GM19463 (cell line): ENCODE data around the gene CPED1.

Source experiments
- ATAC-seq: cut with Tn5 transposase; IDR thresholded peaks from one replicate; pipeline ENCODE4 v1.9.1; 2021; ENCODE audit warnings: mild to moderate bottlenecking, moderate library complexity; ENCODE audit not compliant: unreplicated experiment

The CPED1 gene

DNA sequence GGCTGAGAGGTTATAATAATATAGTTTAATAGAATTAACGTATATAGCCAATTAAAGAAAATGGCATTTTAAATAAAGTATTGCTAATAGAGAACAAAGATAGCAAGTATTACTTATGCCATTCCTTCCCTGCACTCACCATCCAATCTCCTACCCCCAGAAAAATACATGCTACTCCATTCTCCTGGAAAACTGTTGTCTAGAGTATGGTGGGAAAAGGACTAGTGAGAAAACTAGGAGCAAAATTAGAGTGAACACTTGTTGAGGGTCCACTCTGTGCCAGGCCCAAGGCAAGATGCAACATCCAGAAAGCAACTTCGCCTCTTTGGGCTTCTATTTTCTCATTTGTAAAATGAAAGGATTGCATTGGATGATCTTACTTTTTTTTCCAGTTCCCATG lies 149.1 kb downstream of the CPED1 start:
- ATAC-seq: no peak

DNA sequence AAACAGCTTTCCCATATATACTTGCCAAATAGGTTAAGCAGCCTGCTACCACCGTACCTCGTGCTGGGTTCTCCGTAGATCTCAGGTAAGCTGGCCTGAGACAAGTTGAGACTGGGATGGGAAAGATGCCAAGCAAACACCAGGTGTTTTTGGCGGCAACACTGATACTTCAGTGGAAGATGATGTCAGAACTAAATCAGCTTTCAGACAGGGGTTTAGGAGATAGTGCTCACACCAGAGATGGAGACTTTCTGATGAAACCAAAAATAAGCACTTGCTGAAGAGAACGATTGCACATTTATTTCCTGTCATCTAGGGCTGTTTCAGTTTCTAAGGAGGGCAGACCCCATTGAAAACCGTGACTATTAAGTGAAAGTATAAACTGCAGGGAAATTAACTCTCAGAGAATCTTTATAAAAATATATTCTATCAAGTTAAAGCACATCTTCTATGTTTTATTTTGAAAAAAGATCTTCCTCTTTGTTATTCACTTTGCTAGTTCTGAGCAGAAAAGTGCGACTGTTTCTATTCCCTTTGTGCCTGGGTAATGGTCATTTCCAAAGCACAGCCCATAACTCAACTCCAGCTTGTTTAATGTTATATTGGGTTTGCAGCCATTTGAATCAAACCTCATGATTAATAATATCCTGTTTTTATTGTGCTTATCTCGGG lies 149.9 kb downstream of the CPED1 start:
- ATAC-seq: peak; percentile 100

DNA sequence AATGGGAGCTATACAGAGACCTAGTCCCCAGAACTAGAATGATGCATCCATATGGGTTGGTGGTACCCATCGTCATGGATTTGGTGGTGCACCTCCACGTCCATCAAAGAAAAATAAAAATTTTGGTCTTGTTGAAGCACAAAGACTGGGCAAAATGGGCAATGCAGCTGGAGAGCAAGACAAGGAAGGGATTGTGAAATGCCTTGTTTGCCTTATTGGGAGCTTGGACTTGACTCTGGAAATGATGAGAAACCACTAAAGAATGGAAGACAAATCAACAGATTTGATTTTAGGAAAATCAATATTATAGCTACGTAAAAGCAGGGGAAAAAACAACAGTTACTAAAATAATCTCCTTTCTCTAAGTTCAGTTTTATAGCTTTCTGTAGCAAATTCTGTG lies 150.9 kb downstream of the CPED1 start:
- ATAC-seq: no peak

DNA sequence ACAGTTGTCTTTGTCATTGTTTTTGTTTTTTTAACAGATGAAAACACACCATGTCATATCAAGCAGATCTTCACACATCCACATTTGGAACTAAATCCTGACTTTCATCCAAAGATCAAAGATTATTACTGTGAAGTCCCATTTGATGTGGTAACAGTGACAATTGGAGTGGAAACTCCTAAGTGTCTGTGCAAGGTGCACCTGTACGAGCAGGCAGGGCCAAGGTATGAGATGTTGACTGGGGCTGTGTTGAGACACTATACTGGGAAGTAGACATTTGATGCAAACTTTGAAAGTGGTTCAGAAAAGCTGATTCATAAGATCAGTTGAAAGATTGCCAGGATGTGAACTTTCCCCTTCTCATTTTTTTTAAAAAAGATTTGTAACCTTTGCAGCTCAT lies 152.3 kb downstream of the CPED1 start:
- no peak for ATAC-seq

DNA sequence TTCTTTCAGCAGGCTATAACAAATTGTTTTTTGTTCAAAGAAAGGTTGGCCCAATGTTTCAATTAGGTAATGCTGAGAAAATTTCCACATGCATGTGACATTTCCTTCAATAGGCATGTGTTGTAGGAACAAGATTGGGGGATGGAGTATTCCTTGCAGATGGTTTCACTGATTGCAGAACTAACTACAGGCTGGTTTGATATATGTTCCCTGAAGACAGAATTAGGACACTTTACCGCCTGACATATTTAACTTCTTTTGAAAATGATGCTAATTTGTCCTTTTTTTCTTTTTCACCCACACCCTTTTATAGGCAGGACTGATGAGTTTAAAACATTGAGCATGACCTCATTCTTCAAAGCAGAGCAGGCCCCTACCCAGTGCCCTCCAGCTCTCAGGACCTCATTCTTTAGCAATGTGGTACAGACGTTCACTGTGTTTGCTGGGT lies 163.3 kb downstream of the CPED1 start:
- ATAC-seq: no peak

DNA sequence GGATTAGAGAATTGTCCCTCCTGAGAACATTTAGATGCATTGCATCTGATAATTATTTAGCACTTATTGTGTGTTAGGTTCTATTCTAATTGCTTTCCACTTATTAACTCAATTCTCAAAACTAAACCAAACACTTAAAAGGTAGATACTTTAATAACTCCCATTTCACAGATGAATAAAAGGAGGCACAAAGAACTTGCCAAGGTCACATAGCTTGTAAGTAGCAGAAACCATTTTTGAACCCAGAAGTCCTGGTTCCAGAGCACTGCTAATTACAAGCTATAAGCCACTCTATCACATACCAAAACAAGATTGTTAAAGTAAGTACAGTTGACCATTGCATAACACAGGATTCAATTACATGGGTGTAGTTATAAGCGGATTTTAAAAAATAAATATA lies 164.9 kb downstream of the CPED1 start:
- ATAC-seq: no peak

DNA sequence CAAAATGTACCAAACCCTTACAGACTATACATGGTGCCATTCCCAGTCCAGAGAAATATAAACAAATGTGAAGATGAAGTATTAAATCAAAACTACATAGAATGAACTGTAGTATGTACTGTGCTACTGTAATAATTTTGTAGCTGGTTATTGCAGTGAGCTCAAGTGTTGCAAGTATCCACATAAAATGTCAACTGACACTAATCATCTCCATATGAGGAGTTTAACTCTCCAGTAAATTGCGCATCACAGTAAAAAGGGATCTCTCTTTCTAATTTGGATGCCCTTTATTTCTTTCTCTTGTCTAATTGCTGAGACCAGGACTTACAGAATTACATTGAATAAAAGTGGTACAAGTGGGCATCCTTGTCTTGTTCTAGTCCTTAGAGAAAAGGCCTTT lies 165.5 kb downstream of the CPED1 start:
- ATAC-seq: no peak

DNA sequence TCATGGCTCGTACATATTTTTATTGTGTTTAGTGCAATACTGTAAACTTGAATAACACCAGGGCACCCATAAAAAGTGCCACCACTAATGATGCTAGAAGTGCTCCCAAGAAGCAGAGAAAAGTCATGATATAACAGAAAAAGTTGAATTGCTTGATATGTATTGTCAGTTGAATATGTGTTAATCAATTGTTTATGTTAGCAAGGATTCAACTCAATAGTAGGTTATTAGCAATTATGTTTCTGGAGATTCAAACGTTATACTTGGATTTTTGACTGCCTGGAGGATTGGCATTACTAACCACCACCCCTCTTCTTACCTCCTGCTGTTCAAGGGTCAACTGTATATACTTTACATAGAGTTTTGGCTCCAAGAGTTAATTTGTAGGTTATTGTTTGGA lies 168.3 kb downstream of the CPED1 start:
- no peak for ATAC-seq

DNA sequence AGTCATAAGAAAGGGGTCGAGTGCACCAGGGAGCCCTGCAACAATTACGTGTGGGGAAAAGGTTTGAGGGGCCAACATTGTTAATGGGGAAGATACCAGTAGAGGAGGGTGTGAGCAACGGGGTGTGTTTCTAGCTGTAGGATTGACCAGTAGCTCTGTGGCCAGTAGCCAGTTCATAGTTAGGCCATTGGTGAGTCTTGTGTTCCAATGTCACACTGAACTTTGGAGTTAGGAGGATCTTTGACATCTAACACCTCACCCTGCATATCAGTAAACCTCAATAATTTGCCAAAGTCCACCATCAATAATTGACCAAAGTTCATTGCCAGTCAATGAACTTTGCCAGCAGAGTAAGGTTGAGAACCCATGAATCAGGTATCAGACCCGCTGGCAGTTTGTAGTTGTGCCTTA lies 168.8 kb downstream of the CPED1 start:
- ATAC-seq: no peak

DNA sequence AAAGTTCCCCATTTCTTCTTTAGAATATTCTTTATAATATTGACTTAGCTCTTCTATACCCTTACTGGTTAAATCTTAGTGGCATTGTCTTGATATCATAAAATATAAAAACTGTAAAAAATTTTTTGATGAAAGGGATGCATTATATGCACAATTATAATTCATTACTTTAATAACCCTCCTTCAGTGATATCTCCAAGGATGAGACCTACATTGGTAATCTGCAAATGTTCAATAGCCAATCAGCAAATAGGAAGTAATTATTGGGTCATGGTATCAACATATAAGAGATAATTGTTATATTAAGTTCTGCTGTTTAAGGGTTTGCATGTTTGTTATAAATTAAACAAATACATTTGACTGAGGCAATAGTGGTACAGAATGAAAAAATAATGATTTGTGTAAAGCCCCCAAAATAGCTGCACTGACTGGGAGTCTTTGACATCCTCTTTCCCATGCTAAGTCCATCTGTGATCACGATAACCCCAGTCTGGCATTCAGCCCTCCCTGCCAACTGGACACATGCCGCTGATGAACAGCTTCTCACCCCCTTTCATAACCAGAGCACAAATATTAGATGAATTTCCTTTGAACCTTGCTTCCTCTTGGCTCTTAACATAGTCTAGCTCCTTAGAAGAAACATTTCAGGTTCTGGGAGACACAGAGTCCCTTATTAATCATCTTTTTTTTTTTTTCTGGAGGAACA lies 169.5 kb downstream of the CPED1 start:
- no peak for ATAC-seq

DNA sequence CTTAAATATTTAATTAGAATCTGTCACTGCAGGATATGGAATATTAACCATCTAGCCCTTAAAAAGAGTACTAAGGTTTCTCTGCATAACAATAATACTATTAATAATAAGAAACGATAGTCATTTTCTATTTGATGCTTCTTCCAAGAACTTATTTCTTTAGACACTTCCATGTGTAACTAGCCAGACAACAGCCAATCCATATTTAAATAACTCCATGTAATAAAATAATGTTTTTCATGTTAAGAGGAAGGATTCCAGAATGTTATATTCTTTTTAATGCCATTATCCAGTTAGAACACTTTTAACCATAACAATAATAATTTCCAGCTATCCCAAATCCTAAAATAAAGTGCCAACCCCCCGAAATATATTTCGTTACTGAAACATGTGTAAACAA lies 170.2 kb downstream of the CPED1 start:
- ATAC-seq: no peak

DNA sequence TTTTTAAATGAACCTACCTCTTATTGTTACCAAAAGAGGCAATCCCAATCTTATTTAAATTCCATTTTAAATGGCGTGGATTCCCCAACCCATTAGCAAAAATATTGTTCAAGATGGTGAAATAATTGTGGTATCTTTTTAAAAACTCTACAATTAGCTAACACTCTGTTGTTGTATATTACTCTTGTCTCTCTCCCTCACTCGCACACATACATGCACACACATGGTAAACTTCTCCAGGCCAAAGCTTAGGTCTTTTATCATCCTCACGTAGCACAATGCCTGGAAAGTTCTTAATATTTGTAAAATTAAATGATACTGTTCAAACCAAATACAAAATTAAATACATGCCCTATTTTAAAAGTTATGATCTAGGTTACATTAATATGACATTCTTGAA lies 171.0 kb downstream of the CPED1 start:
- no peak for ATAC-seq

DNA sequence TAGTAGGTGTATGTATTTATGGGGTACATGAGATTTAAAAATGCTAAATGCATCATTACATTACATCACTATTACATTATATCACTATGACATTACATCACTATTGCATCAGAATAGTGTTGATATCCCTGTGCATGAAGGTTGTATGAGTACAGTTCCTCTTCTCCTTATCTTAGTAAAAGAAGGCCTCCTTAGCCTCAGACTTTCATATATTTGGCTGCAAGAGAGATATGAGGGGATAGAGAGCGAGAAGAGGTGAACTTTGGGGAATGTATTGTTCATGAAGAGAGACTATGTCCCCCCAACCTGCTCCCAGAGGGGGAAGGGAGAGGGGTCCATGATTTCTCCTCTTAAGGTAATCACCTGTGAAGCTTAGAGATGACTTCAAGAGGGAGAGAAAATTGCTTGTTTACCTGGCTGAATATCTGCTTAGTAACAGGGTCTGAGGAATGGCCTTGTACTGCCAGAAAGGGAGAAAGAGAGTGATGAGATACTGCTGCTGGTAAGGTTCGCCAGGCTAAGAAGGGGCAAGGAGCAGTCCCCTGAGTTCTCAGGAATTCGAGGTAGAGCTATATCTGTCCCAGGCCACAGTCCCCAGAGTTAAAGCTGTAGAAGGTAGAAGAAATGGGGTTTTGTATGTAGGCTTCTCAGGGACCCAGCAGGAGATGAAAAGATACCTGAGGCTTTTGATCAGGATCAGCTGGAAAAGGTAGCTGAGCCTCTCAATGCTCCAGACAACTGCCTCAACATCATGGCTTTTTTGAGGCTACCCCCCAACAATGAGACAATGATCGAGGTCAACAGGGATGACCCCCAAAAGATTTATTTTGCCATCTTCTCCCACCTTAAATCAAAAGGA lies 171.9 kb downstream of the CPED1 start:
- no peak for ATAC-seq

DNA sequence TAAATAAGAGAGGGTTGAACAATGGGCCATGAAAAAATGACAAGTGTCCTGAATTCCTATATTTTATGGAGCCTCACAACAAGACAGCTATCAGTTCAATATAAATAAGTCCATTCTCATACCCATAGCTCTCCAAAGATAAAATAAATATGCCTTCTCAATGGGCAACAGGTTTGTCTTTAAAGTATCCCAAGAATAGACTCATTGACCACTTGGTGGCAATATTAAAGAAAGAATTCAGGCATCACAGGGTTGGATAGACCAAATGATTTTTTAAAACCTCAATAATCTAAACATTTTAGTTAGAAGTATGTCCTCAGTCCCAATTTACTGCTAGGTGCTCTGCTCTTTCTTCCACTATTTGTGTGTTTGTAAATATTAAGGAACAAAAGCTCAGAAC lies 175.2 kb downstream of the CPED1 start:
- no peak for ATAC-seq

DNA sequence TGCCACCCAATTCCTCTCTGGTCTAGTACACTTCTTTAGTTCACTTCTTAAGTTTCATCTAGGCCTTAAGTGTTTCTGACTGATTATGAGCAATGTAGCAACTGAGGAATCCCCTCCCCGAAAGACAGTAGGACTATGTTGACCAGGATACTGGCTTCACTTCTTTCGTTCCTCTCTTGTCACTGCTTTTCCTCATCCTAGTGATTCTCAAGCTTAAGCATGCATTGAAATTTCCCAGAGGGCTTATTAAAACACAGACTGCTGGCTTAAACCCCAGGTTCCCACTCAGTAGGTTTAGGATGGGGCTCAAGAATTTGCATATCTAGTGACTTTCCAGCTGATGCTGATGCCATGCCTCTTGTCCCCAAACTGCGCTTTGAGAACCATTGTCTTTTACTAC lies 175.7 kb downstream of the CPED1 start:
- ATAC-seq: no peak

DNA sequence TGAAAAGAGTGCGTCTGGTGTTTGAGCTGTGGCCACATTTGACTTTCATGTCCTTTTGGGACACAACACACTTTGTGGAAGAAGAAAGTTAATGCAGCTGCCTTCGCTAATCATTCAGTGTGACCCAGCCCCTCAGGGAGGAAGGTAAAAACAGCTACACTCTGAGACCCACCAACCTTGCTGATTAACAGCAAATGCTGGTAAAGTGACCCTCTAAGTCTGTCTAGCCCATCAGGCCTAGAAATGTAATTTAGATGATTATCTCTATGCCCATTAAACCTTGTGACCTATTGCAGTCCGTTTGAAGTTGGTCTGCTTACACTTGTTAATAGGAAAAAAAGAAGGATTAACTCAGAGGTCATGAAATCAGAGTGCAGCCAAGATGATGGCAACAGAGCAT lies 178.4 kb downstream of the CPED1 start:
- ATAC-seq: no peak

DNA sequence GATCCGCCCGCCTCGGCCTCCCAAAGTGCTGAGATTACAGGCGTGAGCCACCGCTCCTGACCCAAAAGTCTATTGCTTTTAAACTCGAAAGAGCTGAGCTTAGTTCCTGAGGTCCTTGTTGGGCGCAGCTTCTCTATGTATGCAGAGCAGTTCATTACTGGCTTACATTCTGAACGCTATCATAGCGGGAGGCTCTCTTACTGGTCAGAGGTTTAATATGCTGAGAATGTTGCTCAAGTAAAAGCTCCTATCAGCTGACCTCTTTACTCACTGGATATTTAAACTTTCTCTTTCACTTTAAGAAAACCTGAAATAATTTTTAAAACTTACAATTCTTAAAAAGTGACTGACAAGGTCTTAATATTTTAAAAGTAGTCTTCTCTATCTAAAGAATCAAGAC lies 179.5 kb downstream of the CPED1 start:
- no peak for ATAC-seq

DNA sequence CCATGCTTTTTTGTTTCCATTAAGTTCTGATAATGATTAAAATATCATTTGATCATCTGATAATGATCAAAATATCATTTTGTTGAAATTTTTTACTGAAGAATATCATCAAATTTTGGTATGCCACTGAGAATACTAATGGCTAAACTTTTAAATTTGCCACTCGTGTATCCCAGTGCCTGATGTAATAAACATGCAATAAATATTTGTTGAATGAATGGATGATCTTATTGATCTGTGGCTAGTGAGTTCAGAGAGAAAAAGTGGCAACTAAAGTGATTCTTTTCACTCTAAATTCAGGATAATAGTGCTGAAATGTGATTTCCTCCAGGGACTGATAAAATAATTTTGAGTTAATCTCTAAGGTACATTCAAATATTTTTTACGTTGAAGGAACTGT lies 181.0 kb downstream of the CPED1 start:
- no peak for ATAC-seq

DNA sequence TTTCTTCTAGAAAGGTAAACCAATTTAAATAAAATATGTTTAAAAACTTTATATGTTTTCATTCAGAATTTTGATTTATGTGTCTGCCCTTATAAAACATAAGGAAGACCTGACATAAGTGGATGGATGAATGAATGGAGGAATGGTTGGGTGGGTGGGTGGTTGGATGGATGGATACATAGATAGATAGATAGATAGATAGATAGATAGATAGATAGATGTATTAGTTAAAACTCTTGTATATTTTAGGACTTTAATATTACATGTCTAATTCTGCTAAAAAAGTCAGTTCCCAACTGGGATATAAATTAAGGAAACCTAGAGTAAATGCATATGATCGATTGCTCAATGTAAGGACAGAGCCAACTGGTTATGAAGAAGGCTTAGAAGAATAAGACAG lies 184.0 kb downstream of the CPED1 start:
- ATAC-seq: no peak

DNA sequence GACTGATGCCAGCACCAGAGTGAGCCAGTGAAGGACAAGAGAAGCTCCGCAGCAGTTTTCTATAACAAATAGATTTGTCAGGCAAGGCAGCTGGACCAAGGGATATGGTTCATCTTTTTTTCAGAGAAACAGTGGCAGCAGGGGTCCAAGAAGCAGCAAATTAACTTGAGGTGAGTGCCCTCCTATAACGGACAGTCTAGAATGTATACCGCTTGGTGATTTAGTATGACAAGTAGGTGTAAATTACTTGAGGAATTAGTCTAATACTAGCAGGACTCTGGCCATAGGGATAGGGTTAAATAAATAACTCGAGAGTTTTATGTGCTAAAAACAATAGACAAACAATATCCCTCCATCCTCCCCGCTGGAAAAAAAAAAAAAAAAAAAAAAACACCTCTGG lies 187.3 kb downstream of the CPED1 start:
- ATAC-seq: no peak

DNA sequence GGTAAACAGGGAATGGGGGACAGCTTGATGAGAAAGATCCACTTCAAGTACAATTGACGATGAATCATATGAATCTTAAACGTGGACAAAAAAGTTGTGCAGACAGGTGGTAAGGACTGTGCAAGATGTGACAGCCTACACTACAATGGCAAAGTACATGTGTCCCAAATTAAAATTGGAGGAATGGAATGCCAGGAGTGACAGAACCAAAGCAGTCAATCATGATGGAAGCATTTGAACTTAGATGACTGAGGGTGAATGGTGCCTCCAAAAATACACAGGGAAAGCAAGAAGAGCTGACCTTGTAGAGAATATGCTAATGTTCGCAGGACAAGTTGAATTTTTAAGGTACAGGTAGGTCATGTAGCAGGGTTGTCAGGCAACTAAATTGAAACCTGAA lies 189.9 kb downstream of the CPED1 start:
- no peak for ATAC-seq
